Endothelial cell of umbilical vein (primary cell): ENCODE measurements around the gene ADA. TPM values are rescaled to one million over a fixed set of nuclear protein-coding genes. Genes with fewer than 3 reads are reported as not detected.

Experiments
- BruUV-seq: library from RNA; stranded (reverse); fragments of 400-500 nt; replicated peaks from 2 replicates; lab custom pipeline; 2021; lab: Mats Ljungman, UMichigan
- CTCF ChIA-PET: fragments of 300-600, 350-600 bp; sonication (Branson Sonifier 250); formaldehyde crosslinking; loops from one replicate; lab custom pipeline; 2021; ENCODE audit warnings: antibody characterized with exemption, inconsistent platforms; lab: Charles Lee
- POLR2A ChIA-PET: fragments of 300-600, 350-600 bp; sonication (Branson Sonifier 250); formaldehyde crosslinking; loops from one replicate; lab custom pipeline; 2021; ENCODE audit warnings: antibody characterized with exemption, inconsistent platforms; lab: Charles Lee
- DNase-seq: peaks from one replicate; pipeline ENCODE4 v3.0.0-alpha.2; 2011; ENCODE audit warnings: low read depth, low spot score
- FAIRE-seq: peaks from 2 replicates; lab custom pipeline; 2011; peaks lifted over from hg19 to GRCh38; lab: Jason Lieb, UNC
- H2AFZ ChIP-seq: 2 replicates; pipeline ENCODE4 v1.6.0; 2012; ENCODE audit warnings: low read depth, low read length, control low read depth, inconsistent platforms
- H3K27ac ChIP-seq: 2 replicates; pipeline ENCODE4 v1.5.1; 2011; ENCODE audit warnings: low read depth, mild to moderate bottlenecking, control low read depth, low read length, moderate library complexity; ENCODE audit not compliant: insufficient read depth
- H3K27me3 ChIP-seq, 2 experiments: 2 replicates each; pipeline versions ENCODE4 v1.6.0 to v1.6.1; 2011; ENCODE audit warnings: low read length in 2 of 2, mixed read lengths in 1 of 2; ENCODE audit not compliant: control insufficient read depth in 2 of 2, insufficient read depth in 2 of 2
- H3K36me3 ChIP-seq, 2 experiments: 2 replicates in 1 of 2; 3 replicates in 1 of 2; pipeline ENCODE4 v1.5.1; 2011; ENCODE audit warnings: low read length in 2 of 2, mild to moderate bottlenecking in 1 of 2, moderate library complexity in 1 of 2; ENCODE audit not compliant: control insufficient read depth in 2 of 2, insufficient read depth in 2 of 2; ENCODE audit errors: extremely low read depth in 1 of 2
- H3K4me1 ChIP-seq: 3 replicates; pipeline ENCODE4 v1.5.1; 2011; ENCODE audit warnings: mild to moderate bottlenecking, low read length; ENCODE audit not compliant: control insufficient read depth, insufficient read depth; ENCODE audit errors: extremely low read depth
- H3K4me2 ChIP-seq: 2 replicates; pipeline ENCODE4 v1.6.1; 2011; ENCODE audit warnings: low read length, control low read depth, mixed read lengths; ENCODE audit not compliant: insufficient read depth
- H3K4me3 ChIP-seq, 3 experiments: fragments of 200-600 bp in 1 of 3; sonication (generic), shearing (Covaris generic) in 1 of 3; replicated peaks in 1 of 3; 2 replicates each; pipeline ENCODE4 v1.5.1; 2011 to 2016; ENCODE audit warnings: control low read depth in 3 of 3, low read length in 3 of 3, mild to moderate bottlenecking in 2 of 3, inconsistent platforms in 1 of 3, low read depth in 1 of 3, moderate library complexity in 1 of 3; ENCODE audit not compliant: insufficient read depth in 1 of 3
- H3K79me2 ChIP-seq: 2 replicates; pipeline ENCODE4 v1.6.0; 2012; ENCODE audit warnings: low read length, inconsistent platforms; ENCODE audit not compliant: control insufficient read depth, insufficient read depth
- H3K9ac ChIP-seq: replicated peaks from 2 replicates; pipeline ENCODE3; 2011; ENCODE audit warnings: low read length, control low read depth; ENCODE audit not compliant: insufficient read depth; ENCODE audit errors: extremely low read depth
- H3K9me1 ChIP-seq: replicated peaks from 3 replicates; pipeline ENCODE4 v1.6.0; 2011; ENCODE audit warnings: mild to moderate bottlenecking, low read length; ENCODE audit not compliant: control insufficient read depth, insufficient read depth; ENCODE audit errors: extremely low read depth
- H3K9me3 ChIP-seq: replicated peaks from 2 replicates; pipeline ENCODE4 v1.5.1; 2012; ENCODE audit warnings: low read length, inconsistent platforms; ENCODE audit not compliant: control insufficient read depth, insufficient read depth
- H4K20me1 ChIP-seq: replicated peaks from 2 replicates; pipeline ENCODE3; 2011; ENCODE audit warnings: mild to moderate bottlenecking, low read length; ENCODE audit not compliant: control insufficient read depth, insufficient read depth; ENCODE audit errors: extremely low read depth
- CTCF ChIP-seq, 2 donors: IDR thresholded peaks; 1 replicate in 1 of 2; 2 replicates in 1 of 2; pipeline ENCODE4 v1.5.1; 2011; ENCODE audit warnings: low read length in 2 of 2, mild to moderate bottlenecking in 2 of 2, moderate library complexity in 2 of 2, control low read depth in 1 of 2, inconsistent platforms in 1 of 2, low read depth in 1 of 2; ENCODE audit not compliant: insufficient read depth in 1 of 2; ENCODE audit errors: extremely low read depth in 1 of 2
- EZH2 ChIP-seq: IDR thresholded peaks from 2 replicates; pipeline ENCODE4 v1.6.1; 2012; ENCODE audit warnings: borderline replicate concordance, low read depth, mild to moderate bottlenecking, moderate library complexity, low read length, inconsistent platforms; ENCODE audit not compliant: severe bottlenecking
- FOS ChIP-seq: IDR thresholded peaks from 2 replicates; pipeline ENCODE4 v1.6.1; 2011; ENCODE audit warnings: mild to moderate bottlenecking, low read length, moderate library complexity, borderline replicate concordance; ENCODE audit not compliant: insufficient read depth
- JUN ChIP-seq: IDR thresholded peaks from 2 replicates; pipeline ENCODE4 v1.6.1; 2011; ENCODE audit warnings: borderline replicate concordance, low read depth; ENCODE audit not compliant: insufficient read length, insufficient read depth
- MYC ChIP-seq: IDR thresholded peaks from one replicate; pipeline ENCODE4 v1.6.1; 2011; ENCODE audit warnings: mild to moderate bottlenecking, low read depth, low read length
- POLR2A ChIP-seq: IDR thresholded peaks from 2 replicates; pipeline ENCODE4 v1.6.1; 2012; ENCODE audit warnings: low read depth, mild to moderate bottlenecking, control low read depth, low read length
- POLR2AphosphoS5 ChIP-seq: IDR thresholded peaks from 2 replicates; pipeline ENCODE4 v1.6.1; 2012; ENCODE audit warnings: low read depth, mild to moderate bottlenecking, control low read depth, low read length, moderate library complexity; ENCODE audit not compliant: insufficient read depth
- dilution Hi-C: fragments of 300-500 bp; cut with MboI; formaldehyde crosslinking; loops from one replicate; pipeline ENCODE4 v1.15.0; 2019; ENCODE audit warnings: low sequenced_read_pairs; ENCODE audit not compliant: extremely low pct_ligation_motif_present
- intact Hi-C: fragments of 100-400 bp; cut with micrococcal nuclease; formaldehyde crosslinking; loops from one replicate; pipeline ENCODE4 v1.10.0; 2022
- polyA plus RNA-seq, 4 experiments: library from polyadenylated mRNA; depleted of rRNA in 3 of 4; stranded (reverse) in 3 of 4; unstranded in 1 of 4; fragments of >200 nt; gene quantifications; 2 replicates each; pipeline versions ENCODE4 v1.2.1 to v1.2.3, GENCODE V29; 2011 to 2012; ENCODE audit warnings: missing spikeins in 1 of 4
- total RNA-seq: library from RNA; stranded (reverse); gene quantifications from 2 replicates; pipeline ENCODE4 v1.2.3, GENCODE V29; 2021
- TF ChIP-seq, protein P1 (sequence below): IDR thresholded peaks from 2 replicates; pipeline ENCODE4 v1.6.1; 2011; ENCODE audit not compliant: insufficient read depth, insufficient read length

Gene ADA
- total and polyA plus RNA-seq, 2 donors (not counting 3 experiments of a cell fraction or from before 2014, with no cell fraction given) = 26.3 to 33.1 TPM

- no peak overlapping the region for H3K4me2 ChIP-seq
- POLR2A ChIA-PET = no interaction called here
- FAIRE-seq (no peak), DNase-seq (no peak)
- H3K79me2 ChIP-seq = no peaks in the 10 kb centered on the region
- H2AFZ ChIP-seq = no peak overlapping the region
- no peaks in the 10 kb centered on the region for H3K4me1 ChIP-seq
- no peak overlapping the region for H3K9ac ChIP-seq
- H3K36me3 ChIP-seq = peaks cover 0 to 2% of the 10 kb centered on the region in 2 experiments
- no peak overlapping the region for H3K27ac ChIP-seq
- H3K4me3 ChIP-seq = no peak overlapping the region
- dilution Hi-C loops = no loop called here
- CTCF ChIA-PET = interaction anchor here (1.1 to 1.2 kb wide), 2 partner anchors 14 to 56 kb away, joined by 3 to 4 read pairs; no protein-coding TSS in a partner anchor
- no TSS peak for BruUV-seq
- TF ChIP-seq JUN (no peak), EZH2 (no peak), FOS (no peak), POLR2A (no peak), CTCF (IDR thresholded peaks at IDR 0.05; ENCODE audit: extremely low read depth in 1 of 2, insufficient read depth in 1 of 2, low read depth in 1 of 2, low read length in 2 of 2) (no peak), MYC (no peak), POLR2AphosphoS5 (no peak)
- TF ChIP-seq, protein P1, sequence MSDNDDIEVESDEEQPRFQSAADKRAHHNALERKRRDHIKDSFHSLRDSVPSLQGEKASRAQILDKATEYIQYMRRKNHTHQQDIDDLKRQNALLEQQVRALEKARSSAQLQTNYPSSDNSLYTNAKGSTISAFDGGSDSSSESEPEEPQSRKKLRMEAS = no peak
- intact Hi-C loops = no loop called here
- H3K27me3 ChIP-seq = no peaks in the 10 kb centered on the region
- H4K20me1 ChIP-seq = no peaks in the 10 kb centered on the region
- H3K9me3 ChIP-seq = no peaks in the 10 kb centered on the region
- no peaks in the 10 kb centered on the region for H3K9me1 ChIP-seq
Measured at GRCh38 chr20:44630297-44630696, 21.2 kb downstream of the ADA start.
